Gastroesophageal sphincter (tissue), 3 donors: Measurements from ENCODE around the gene ZGPAT.

Experiments used
- CTCF ChIP-seq, 4 experiments: fragments of 200-600 bp in 2 of 4; fragments of 450-650 bp in 2 of 4; sonication (generic) in 1 of 4; IDR thresholded peaks; one replicate each; pipeline ENCODE4 v1.5.1; 2017 to 2019; ENCODE audit warnings: antibody characterized with exemption in 4 of 4, mild to moderate bottlenecking in 2 of 4, moderate library complexity in 2 of 4
- EP300 ChIP-seq: sonication (generic); formaldehyde crosslinking; IDR thresholded peaks from one replicate; pipeline ENCODE4 v1.6.1; 2017; ENCODE audit warnings: antibody characterized with exemption, mild to moderate bottlenecking

- no peak for TF ChIP-seq CTCF (IDR thresholded peaks at IDR 0.05)
- no peak for TF ChIP-seq EP300
Measured at GRCh38 chr20:63734111-63734945, 26.5 kb downstream of the ZGPAT start.
